Stomach (tissue), 9 donors: ENCODE measurements around the gene CHCHD3. TPM values are rescaled to one million over a fixed set of nuclear protein-coding genes. Genes with fewer than 3 reads are reported as not detected.
"Not testable (repeated sequence)": the region's sequence is repeated elsewhere in the genome, so short reads cannot be mapped to it uniquely, and the experiment has no call there.

ENCODE experiments used
- DNase-seq, 2 donors: peaks; one replicate each; pipeline versions ENCODE4 v3.0.0 to v3.0.0-alpha.2; 2013 to 2019
- H3K27ac ChIP-seq, 5 donors: fragments of 200-600 bp in 4 of 5; sonication (generic) in 4 of 5; one replicate each; pipeline ENCODE4 v1.5.1; 2013 to 2019; ENCODE audit warnings: mild to moderate bottlenecking in 1 of 5, moderate library complexity in 1 of 5
- H3K27me3 ChIP-seq, 3 donors: fragments of 200-600 bp; sonication (generic); one replicate each; pipeline ENCODE4 v1.5.1; 2017 to 2019; ENCODE audit warnings: mixed run types in 1 of 3
- H3K36me3 ChIP-seq, 4 donors: fragments of 200-600 bp; sonication (generic); 1 replicate in 3 of 4; 2 replicates in 1 of 4; pipeline ENCODE4 v1.5.1; 2016 to 2019
- H3K4me1 ChIP-seq, 4 donors: fragments of 200-600 bp; sonication (generic); one replicate each; pipeline ENCODE4 v1.5.1; 2016 to 2019
- H3K4me3 ChIP-seq, 4 donors: fragments of 200-600 bp; sonication (generic) in 3 of 4; one replicate each; pipeline ENCODE4 v1.5.1; 2016 to 2019; ENCODE audit warnings: mild to moderate bottlenecking in 1 of 4
- H3K9me3 ChIP-seq, 4 donors: fragments of 200-600 bp; sonication (generic); one replicate each; pipeline ENCODE4 v1.5.1; 2016 to 2019
- CTCF ChIP-seq, 7 experiments: fragments of 450-650 bp in 4 of 7; fragments of 200-600 bp in 3 of 7; sonication (generic) in 3 of 7; IDR thresholded peaks; one replicate each; pipeline ENCODE4 v1.5.1; 2016 to 2019; ENCODE audit warnings: antibody characterized with exemption in 7 of 7, control low read depth in 2 of 7, mild to moderate bottlenecking in 1 of 7
- EP300 ChIP-seq: sonication (generic); formaldehyde crosslinking; IDR thresholded peaks from one replicate; pipeline ENCODE4 v1.6.1; 2017; ENCODE audit warnings: antibody characterized with exemption
- POLR2A ChIP-seq, 4 donors: fragments of 450-650 bp; IDR thresholded peaks; one replicate each; pipeline ENCODE4 v1.6.1; 2016; ENCODE audit warnings: antibody characterized with exemption in 4 of 4, control low read depth in 2 of 4, mild to moderate bottlenecking in 1 of 4, moderate library complexity in 1 of 4
- POLR2AphosphoS5 ChIP-seq, 3 donors: sonication (generic); formaldehyde crosslinking; IDR thresholded peaks; one replicate each; pipeline ENCODE4 v1.6.1; 2016; ENCODE audit warnings: antibody characterized with exemption in 3 of 3
- WGBS, 5 donors: extraction: QIAGEN DNeasy Blood & Tissue Kit in 3 of 5; methylation state at CpG; one replicate each; pipeline versions ENCODE4 v1.1.5 to v1.1.7; 2013 to 2018; 5-methylcytosine and 5-hydroxymethylcytosine counted together
- intact Hi-C: fragments of 100-400 bp; cut with DNase I; formaldehyde crosslinking; loops from one replicate; pipeline ENCODE4 v1.15.1; 2023; ENCODE audit warnings: low total_unique reads
- polyA plus RNA-seq, 3 donors: library from polyadenylated mRNA; stranded (reverse); fragments of 200-250 nt; gene quantifications; one replicate each; pipeline ENCODE4 v1.2.3, GENCODE V29; 2013
- total RNA-seq, 5 donors: library from RNA; depleted of rRNA; stranded (reverse); fragments of >200 nt; gene quantifications; one replicate each; pipeline versions ENCODE4 v1.1.0 to v1.2.3, GENCODE V29; 2014 to 2016
- donor health status: healthy with polysubstance abuse.
- donor health status: Bipolar disorder and iron deficiency.
- donor health status: healthy.

The CHCHD3 gene
- total and polyA plus RNA-seq, 8 donors = 5.8 to 90.9 (median 39.9) TPM

- DNase-seq = no peak
- no peak overlapping the region for H3K27ac ChIP-seq
- intact Hi-C loops = no loop called here
- peaks cover 0 to 27% (median 19%) of the 10 kb centered on the region in 4 donors for H3K36me3 ChIP-seq
- H3K4me3 ChIP-seq = no peak overlapping the region
- TF ChIP-seq POLR2AphosphoS5 (IDR thresholded peaks at IDR 0.05) (no peak), POLR2A (IDR thresholded peaks at IDR 0.05) (no peak), EP300 (no peak), CTCF (IDR thresholded peaks at IDR 0.05) (no peak)
- no peaks in the 10 kb centered on the region for H3K27me3 ChIP-seq
- H3K9me3 ChIP-seq = no peaks in the 10 kb centered on the region
- WGBS, 5 donors = 78 to 92% (median 85%) methylated on average over 1 of the region's 1 CpG
- peaks cover 0 to 4% (median 0%) of the 10 kb centered on the region in 4 donors for H3K4me1 ChIP-seq
These were observed 111.6 kb downstream of the CHCHD3 start for GRCh38 chr7:132970257-132970656.

GRCh38 chr7:132969520-132969919 is 112.4 kb downstream of the CHCHD3 start:
- no peak for DNase-seq
- peaks cover 0 to 4% (median 0%) of the 10 kb centered on the region in 4 donors for H3K4me1 ChIP-seq
- 86 to 100% (median 97%) methylated on average over 1 of the region's 1 CpG for WGBS, 5 donors
- intact Hi-C loops = no loop called here
- no peaks in the 10 kb centered on the region for H3K27me3 ChIP-seq
- no peak overlapping the region for H3K4me3 ChIP-seq
- TF ChIP-seq POLR2AphosphoS5 (IDR thresholded peaks at IDR 0.05) (no peak), EP300 (no peak), POLR2A (IDR thresholded peaks at IDR 0.05) (no peak), CTCF (IDR thresholded peaks at IDR 0.05) (no peak)
- H3K36me3 ChIP-seq = peaks cover 0 to 21% (median 13%) of the 10 kb centered on the region in 4 donors
- H3K9me3 ChIP-seq = no peaks in the 10 kb centered on the region
- no peak overlapping the region for H3K27ac ChIP-seq

- H3K9me3 ChIP-seq, H3K27ac ChIP-seq, DNase-seq, intact Hi-C loops, H3K36me3 ChIP-seq, H3K4me1 ChIP-seq, H3K4me3 ChIP-seq, H3K27me3 ChIP-seq: not testable (repeated sequence)
- WGBS, 5 donors = 89 to 95% (median 94%) methylated on average over 4 of the region's 4 CpGs
These were observed 114.4 kb downstream of the CHCHD3 start for GRCh38 chr7:132967470-132967848.

- Histone ChIP-seq H3K4me3 (no peak overlapping the region), H3K27ac (no peak overlapping the region), H3K4me1 (peaks cover 0 to 4% (median 0%) of the 10 kb centered on the region in 4 donors), H3K27me3 (no peaks in the 10 kb centered on the region), H3K9me3 (no peaks in the 10 kb centered on the region), H3K36me3 (no peaks in the 10 kb centered on the region)
- 81 to 97% (median 93%) methylated on average over 5 of the region's 5 CpGs for WGBS, 5 donors
- DNase-seq = no peak
- intact Hi-C loops = no loop called here
- TF ChIP-seq CTCF (IDR thresholded peaks at IDR 0.05) (no peak), EP300 (no peak), POLR2A (IDR thresholded peaks at IDR 0.05) (no peak)
These were observed 115.0 kb downstream of the CHCHD3 start for GRCh38 chr7:132966754-132967469.

- Histone ChIP-seq H3K27ac (no peak overlapping the region), H3K9me3 (no peaks in the 10 kb centered on the region), H3K36me3 (no peaks in the 10 kb centered on the region), H3K4me1 (peaks cover 0 to 4% (median 0%) of the 10 kb centered on the region in 4 donors), H3K27me3 (no peaks in the 10 kb centered on the region), H3K4me3 (no peak overlapping the region)
- intact Hi-C loops = no loop called here
- DNase-seq = no peak
- 81 to 94% (median 92%) methylated on average over 3 of the region's 3 CpGs for WGBS, 5 donors
- TF ChIP-seq POLR2A (IDR thresholded peaks at IDR 0.05) (no peak), POLR2AphosphoS5 (IDR thresholded peaks at IDR 0.05) (no peak), CTCF (IDR thresholded peaks at IDR 0.05) (no peak), EP300 (no peak)
These were observed 115.9 kb downstream of the CHCHD3 start for GRCh38 chr7:132965951-132966350.
